HG03064 (cell line): ENCODE data around the gene ADGRV1.
"Not testable (repeated sequence)": the region's sequence is repeated elsewhere in the genome, so short reads cannot be mapped to it uniquely, and the experiment has no call there.

Source experiments
- ATAC-seq: cut with Tn5 transposase; IDR thresholded peaks from one replicate; pipeline ENCODE4 v1.9.1; 2021; ENCODE audit warnings: low read depth; ENCODE audit not compliant: unreplicated experiment

Gene ADGRV1

DNA sequence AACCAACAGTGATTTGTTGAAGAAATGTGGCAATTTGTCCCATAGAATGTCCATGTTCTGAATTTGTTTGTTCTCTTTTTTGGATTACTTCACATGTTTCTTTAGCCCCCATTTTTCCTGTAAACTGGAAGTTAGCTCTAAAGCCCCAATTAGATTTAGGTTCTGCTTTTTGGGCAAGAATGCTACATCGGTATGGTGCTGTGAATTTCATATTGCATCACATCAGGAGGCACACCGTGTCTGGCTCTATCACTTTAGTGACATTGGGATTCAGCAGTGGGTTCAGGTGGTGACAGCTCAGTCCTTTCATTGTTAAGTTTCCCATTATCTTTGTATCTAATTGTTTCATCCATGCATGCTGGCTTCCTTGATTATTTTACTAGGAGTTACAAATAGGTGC is 27.9 kb downstream of the ADGRV1 start:
- no peak for ATAC-seq

DNA sequence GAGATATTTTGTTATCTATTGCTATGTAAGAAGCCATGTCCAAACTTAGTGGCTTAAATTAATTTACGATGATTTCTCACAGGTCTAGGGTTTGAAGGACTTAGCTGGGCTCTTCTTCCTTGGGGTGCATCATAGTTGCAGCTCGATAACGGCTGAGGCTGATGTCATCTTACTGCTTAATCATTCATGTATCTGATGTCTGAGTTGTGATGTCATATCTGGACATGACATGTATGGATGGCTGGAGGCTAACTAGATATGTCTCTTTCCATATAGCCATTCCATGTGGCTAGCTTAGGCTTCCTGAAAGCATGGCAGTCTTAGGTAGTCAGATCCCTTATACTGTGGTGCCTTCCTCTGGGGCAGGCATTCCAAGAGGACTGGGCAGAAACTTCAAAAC is 31.6 kb downstream of the ADGRV1 start:
- ATAC-seq, result no peak

DNA sequence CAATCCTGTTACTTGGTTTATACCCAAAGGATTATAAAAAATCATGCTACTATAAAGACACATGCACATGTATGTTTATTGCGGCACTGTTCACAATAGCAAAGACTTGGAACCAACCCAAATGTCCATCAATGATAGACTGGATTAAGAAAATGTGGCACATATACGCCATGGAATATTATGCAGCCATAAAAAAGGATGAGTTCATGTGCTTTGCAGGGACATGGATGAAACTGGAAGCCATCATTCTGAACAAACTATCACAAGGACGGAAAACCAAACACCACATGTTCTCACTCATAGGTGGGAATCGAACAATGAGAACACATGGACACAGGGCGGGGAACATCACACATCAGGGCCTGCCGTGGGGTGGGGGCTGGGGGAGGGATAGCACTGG is 34.5 kb downstream of the ADGRV1 start:
- ATAC-seq, result not testable (repeated sequence)

- not testable (repeated sequence) for ATAC-seq
Measured at GRCh38 chr5:90595766-90596165, 37.2 kb downstream of the ADGRV1 start.

GRCh38 chr5:90598293-90598692 is 39.7 kb downstream of the ADGRV1 start:
- ATAC-seq, result no peak

DNA sequence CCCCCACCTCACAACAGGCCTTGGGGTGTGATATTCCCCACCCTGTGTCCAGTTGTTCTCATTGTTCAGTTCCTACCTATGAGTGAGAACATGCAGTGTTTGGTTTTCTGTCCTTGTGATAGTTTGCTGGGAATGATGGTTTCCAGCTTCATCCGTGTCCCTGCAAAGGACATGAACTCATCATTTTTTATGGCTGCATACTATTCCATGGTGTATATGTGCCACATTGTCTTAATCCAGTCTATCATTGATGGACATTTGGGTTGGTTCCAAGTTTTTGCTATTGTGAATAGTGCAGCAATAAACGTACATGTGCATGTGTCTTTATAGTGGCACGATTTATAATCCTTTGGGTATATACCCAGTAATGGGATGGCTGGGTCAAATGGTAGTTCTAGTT is 41.7 kb downstream of the ADGRV1 start:
- ATAC-seq, result not testable (repeated sequence)

DNA sequence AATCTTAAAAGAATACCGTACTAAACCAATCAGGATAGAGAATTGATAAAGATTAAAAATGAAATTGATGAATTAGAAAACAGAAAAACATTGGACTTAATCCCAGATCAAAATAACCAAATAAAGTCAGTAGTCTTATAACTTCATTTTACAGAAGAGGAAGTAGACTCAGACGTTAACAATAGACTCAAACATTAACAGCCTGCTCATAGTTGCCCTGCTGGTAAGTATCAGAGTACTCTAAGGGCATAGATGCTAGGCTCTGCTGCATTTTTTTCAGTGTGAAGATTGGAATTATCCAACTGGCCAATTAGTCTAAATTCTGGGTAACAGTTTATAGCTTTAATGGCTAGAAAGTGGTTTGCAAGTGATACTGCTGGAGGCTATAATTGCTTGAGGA is 42.9 kb downstream of the ADGRV1 start:
- no peak for ATAC-seq

- no peak for ATAC-seq
Measured at GRCh38 chr5:90602681-90603080, 44.1 kb downstream of the ADGRV1 start.

GRCh38 chr5:90606539-90606938 is 47.9 kb downstream of the ADGRV1 start:
- no peak for ATAC-seq

GRCh38 chr5:90612919-90613318 is 54.3 kb downstream of the ADGRV1 start:
- ATAC-seq, result peak; percentile 96

- peak; percentile 17 for ATAC-seq
Measured at GRCh38 chr5:90613459-90613858, 54.9 kb downstream of the ADGRV1 start.

- ATAC-seq, result no peak
Measured at GRCh38 chr5:90613918-90614504, 55.4 kb downstream of the ADGRV1 start.

DNA sequence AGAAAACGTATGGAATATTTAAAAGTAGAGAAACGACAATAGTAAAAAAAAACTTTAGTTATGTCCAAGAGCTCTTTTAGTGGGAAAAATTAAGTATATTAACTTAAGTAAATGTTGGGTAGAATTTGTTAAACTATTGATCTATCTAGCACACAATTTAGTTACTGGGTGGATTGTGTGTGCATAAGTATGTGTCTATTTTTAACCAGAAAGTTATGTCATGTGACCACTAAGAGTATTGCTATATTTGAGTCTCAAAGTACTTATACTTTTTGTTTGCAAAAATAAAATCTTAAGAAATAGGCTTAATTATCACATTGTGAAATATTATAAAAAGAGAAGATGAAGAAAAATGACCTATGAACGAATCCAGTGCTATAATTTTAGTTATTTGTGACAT is 56.8 kb downstream of the ADGRV1 start:
- ATAC-seq, result no peak

GRCh38 chr5:90618071-90618470 is 59.5 kb downstream of the ADGRV1 start:
- ATAC-seq, result no peak

- ATAC-seq, result not testable (repeated sequence)
Measured at GRCh38 chr5:90619762-90620161, 61.2 kb downstream of the ADGRV1 start.

GRCh38 chr5:90621848-90622247 is 63.3 kb downstream of the ADGRV1 start:
- ATAC-seq, result no peak

GRCh38 chr5:90626493-90626892 is 67.9 kb downstream of the ADGRV1 start:
- no peak for ATAC-seq

DNA sequence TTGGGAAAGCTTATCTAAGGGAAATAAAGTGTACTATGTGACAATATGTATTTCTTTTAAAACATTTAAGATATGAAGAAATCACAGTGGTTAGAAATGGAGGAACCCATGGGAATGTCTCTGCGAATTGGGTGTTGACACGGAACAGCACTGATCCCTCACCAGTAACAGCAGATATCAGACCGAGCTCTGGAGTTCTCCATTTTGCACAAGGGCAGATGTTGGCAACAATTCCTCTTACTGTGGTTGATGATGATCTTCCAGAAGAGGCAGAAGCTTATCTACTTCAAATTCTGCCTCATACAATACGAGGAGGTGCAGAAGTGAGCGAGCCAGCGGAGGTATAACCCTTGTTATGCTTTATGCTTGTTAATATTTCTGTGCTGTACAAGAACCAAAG is 69.9 kb downstream of the ADGRV1 start:
- ATAC-seq, result no peak

DNA sequence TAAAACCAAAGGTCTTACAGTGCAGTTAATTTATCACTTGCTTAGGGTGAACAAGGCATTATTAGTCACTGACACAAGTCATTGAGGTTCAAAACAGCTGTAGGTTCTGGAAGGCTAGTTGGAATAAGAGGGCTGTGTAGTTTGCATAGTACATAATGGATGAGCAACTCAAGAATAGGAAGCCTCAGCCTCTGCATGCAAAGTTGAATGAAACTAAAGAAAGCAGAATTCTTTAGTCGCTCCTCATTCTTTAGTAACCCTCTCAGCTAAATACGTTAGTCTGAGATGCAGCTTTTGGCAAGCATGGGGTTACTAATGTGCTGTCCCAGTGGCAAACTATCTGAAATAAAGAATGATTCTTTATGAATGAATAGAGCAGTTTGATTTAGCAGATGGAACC is 74.2 kb downstream of the ADGRV1 start:
- no peak for ATAC-seq

DNA sequence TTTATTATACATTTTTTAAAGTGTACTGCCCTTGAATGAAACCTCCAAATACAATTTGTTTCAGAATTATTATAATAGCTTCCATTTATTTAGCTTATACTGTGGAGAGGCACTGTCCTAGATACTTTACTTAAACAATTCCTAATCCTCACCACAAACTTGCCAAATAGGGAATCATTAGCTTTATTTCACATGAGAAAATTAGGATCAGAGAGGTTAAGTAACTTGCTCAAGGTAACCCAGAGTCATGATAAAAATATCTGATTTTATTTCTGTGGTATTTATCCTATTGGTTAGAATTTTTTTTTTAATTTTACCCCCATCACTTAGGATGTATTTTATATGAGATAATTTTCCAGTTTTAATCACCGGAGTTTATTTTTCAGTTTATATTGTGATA is 78.4 kb downstream of the ADGRV1 start:
- no peak for ATAC-seq

DNA sequence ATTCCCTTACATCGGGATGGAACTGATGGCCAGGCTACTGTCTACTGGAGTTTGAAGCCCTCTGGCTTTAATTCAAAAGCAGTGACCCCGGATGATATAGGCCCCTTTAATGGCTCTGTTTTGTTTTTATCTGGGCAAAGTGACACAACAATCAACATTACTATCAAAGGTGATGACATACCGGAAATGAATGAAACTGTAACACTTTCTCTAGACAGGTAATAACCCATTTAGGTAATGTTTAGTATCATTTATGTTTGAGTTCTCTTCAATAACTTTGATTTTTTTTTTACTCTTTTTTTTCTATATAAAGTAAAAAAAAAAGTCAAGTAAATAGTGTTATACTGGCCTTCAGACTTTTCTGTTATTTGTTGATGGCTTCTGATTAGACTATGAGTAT is 79.1 kb downstream of the ADGRV1 start:
- ATAC-seq, result no peak

GRCh38 chr5:90638878-90639277 is 80.3 kb downstream of the ADGRV1 start:
- no peak for ATAC-seq

DNA sequence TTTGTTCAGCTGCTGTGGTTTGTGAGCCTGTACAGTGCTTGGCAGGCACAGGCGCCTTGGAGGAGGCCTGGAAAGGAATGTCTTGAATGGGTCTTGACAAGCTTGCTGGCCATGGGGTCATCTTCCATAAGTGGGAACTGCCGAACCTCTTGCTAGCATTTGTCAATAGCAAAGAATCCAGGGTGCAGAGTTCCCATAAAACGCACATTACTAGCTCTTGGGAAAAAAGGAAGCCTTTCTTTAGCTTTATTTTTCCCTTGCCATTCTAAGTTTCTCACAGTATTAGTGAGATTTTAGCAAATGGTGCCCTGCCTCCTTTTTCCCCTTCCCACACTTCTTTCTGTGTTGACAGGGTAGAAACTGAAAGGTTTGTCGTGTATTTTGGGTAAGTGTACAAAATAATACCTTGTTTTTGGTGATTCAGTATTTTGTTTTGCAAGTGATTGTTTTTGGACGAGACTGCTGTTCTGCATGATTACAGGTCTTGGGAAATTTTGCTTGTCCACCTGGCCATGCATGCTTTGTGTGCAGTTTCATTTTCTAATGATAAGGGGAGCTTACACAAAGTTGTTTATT is 82.0 kb downstream of the ADGRV1 start:
- ATAC-seq, result no peak
